Measurements from ENCODE around the gene TMEM184B.

Gene TMEM184B

DNA sequence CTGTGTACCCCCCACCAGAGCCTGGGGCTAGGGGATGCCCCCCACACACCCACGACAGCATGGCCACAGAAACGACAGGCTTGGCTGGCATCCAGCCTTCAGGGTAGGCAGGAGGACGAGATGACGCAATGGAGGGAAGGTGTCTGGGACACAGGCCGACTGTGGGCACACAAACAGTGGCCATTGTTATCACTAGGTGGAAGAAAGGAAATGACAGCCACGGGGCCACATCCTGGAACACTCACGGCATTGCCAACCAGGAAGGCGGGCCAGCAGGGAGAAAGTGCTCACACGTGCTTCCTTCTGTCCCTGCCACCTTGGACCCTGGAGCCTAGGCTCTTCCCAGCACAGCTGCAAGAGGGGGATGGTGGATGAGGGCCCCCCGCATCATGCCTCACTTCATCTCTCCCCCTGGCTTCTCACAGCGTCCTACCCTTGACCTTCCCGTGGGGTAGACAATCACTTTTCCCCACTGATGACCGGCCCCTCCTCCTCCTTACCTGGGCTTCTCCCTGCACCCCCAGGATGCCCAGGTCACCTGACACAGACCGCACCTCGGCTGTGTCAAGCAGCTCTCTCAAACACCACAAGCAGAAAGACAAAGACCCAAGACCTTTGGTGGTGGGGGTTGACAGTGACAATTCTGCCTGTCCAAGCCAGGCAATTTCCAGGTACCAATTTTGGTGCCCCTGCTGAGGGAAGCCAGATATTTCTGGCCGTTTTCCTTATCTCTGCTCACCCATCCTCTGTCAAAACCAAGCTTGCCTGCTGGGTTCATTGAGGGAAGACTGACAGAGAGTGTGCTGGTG, 99.8 kb downstream of the TMEM184B start:
- TF ChIP-seq, protein P1, sequence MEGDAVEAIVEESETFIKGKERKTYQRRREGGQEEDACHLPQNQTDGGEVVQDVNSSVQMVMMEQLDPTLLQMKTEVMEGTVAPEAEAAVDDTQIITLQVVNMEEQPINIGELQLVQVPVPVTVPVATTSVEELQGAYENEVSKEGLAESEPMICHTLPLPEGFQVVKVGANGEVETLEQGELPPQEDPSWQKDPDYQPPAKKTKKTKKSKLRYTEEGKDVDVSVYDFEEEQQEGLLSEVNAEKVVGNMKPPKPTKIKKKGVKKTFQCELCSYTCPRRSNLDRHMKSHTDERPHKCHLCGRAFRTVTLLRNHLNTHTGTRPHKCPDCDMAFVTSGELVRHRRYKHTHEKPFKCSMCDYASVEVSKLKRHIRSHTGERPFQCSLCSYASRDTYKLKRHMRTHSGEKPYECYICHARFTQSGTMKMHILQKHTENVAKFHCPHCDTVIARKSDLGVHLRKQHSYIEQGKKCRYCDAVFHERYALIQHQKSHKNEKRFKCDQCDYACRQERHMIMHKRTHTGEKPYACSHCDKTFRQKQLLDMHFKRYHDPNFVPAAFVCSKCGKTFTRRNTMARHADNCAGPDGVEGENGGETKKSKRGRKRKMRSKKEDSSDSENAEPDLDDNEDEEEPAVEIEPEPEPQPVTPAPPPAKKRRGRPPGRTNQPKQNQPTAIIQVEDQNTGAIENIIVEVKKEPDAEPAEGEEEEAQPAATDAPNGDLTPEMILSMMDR (IDR thresholded peaks at IDR 0.05; ENCODE audit: low read depth, low read length) = no peak
- no peak for DNase-seq (ENCODE audit: extremely low read depth, low read depth)

DNA sequence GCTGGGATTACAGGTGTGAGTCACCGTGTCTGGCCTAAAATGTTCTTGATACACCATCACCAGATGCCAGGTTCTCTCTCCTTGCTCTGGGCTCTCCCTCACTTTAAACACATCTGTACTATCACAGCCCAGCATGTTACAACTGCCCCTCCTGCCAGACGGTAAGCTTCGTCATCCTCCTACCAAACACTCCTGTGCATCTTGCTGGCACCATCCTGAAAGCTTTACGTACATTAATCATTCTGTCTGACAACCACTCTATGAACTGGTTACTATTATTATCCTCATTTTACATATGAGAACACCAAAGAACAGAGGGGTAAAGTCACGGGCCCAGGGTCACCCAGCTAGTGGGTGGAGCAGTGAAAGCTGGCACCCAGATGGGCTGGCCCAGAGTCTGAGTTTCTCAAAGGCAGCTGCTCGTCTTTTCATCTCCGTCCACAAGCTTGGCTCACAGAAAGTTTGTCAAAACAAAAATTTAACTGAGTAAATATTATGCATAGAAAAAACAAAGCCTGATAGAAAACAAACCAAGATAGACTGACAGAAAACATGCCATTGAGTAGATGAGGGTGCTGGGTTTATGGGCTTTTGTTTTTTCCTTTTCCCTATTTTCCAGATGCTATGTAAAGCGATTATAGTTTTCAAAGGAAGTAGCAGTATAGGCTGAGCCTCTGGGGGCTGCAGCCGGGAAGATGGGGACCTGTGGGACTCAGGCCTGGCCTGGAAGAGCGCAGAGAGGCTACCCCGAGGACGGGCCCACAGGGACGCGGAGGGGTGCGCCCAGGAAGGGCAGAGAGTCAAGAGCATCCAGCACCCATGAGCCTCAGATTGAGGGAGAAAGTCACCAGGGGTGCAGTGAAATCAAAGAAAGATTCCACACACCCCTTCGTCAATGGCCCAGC, 100.6 kb downstream of the TMEM184B start:
- DNase-seq (ENCODE audit: extremely low read depth, low read depth) = no peak
- TF ChIP-seq, protein P1 (IDR thresholded peaks at IDR 0.05; ENCODE audit: low read depth, low read length) = no peak

DNA sequence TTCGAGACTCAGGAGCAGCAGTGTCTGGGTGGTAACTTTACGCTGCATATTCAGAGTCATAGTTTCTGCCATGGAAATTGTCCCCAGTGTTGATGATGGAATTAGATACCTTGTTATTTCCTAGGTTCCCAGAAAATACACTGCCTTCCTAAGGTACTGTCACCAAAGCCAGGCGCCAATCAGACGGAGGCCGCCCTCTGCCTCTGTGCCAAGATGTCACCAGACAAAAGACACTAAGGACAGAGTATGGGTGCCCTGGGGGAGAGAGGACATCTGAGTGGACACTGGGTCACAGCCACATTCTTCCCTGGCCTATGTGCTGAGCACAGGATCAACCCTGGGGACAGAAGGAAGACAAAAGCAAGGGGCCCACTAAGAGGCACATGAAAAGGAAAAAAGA, 102.3 kb downstream of the TMEM184B start:
- DNase-seq (ENCODE audit: extremely low read depth, low read depth) = no peak
- TF ChIP-seq, protein P1 (IDR thresholded peaks at IDR 0.05; ENCODE audit: low read depth, low read length) = no peak
